GM21619 (cell line): ENCODE data around the gene CDC20B.

ENCODE experiments used
- ATAC-seq: cut with Tn5 transposase; IDR thresholded peaks from one replicate; pipeline ENCODE4 v1.9.1; 2021; ENCODE audit not compliant: unreplicated experiment

The CDC20B gene, protein sequence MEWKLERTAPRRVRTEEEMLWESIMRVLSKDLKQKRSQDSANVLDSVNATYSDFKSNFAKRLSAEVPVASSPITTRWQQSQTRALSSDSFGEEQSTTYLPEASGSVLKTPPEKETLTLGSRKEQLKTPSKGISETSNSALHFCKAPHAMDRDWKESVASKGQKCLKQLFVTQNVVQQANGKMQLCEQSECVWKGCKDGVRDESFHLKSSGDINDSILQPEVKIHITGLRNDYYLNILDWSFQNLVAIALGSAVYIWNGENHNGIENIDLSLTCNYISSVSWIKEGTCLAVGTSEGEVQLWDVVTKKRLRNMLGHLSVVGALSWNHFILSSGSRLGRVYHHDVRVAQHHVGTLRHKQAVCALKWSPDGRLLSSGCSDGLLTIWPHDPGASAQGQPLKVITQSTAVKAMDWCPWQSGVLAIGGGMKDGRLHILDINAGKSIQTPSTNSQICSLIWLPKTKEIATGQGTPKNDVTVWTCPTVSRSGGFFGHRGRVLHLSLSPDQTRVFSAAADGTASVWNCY

DNA sequence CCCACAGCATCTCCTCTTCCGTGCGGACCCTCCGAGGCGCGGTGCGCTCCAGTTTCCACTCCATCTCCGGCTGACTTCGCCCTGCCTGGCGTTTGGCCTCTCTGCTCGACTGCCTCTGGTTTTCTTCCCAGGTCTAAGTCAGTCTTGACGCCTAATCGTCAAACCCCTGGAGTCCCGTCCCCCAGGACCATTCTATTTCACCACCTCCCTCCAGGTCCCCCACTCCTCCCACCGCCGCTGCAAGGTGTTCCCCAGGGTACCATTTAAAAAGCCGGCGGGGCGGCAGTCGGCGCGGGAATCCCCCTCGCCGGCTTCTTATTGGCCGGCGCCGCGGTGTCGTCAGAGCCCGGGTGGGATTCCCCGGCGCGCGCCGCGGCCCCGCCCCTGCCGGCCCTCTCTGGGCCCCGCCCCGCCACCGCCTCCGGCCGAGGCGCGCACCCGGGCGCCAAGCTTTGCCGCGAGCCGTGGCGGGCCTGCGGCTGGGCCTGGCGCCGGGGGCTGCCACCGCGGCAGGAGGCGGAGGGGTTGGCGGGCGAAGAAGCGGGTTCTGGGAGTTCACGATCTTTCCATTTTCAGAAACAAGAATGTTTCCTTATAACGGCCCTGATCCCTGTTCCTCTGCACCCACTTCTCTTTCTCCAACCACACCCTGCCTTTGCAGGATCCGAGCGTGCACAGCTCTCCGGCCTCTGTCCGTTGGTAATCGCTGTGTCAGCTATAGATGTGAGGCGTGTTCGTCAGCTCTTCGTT is at the start of gene CDC20B:
Gene CDC20B, minus strand, starts transcription at position 241 of the 750 bp plus-strand sequence. Its CDS starts 177 bp downstream, at position 64.
- ATAC-seq, result peak; percentile 79

DNA sequence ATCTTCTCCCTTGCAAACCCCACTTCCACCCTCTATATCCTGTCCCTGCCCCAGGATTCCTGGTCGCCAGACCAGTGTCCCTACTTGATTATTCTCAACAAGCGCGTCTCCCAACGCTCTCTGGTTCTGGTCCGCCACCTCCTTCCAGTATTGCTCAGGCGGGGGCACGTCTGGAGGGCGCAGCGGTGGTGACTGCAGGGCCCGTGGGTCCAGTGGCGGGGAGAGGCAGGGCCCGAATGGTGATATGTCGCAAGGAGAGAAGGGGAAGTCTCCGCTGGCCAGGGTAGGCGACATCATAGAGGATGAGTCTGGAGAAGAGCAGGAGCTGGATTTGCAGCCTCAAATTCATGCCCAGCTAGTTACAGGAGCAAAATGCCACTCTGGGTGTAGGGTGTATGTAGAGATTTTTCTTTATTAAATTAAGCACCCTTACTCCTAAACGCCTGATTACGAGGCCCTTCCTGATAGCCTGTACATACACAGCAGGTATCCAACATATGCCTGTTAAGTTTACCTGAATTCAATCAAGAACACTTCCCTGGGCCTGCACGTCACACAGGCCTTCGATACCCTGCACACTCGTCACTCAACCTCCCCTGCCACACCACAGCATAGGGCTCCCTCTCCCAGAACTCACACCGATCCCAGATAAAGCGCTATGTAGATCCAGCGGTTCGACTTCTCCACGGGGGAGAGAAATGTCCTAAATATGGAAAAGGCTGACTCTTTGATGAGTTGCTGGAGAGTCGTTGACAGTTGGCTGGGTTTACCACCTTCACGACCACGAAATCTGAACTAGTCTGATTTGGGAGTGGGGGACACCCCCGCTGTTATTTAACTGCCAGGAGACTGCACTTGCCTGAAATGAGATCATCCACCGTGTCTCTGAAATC is 49.4 kb upstream of the CDC20B start:
- no peak for ATAC-seq

GRCh38 chr5:55220433-55221185 is 47.6 kb upstream of the CDC20B start:
- no peak for ATAC-seq

DNA sequence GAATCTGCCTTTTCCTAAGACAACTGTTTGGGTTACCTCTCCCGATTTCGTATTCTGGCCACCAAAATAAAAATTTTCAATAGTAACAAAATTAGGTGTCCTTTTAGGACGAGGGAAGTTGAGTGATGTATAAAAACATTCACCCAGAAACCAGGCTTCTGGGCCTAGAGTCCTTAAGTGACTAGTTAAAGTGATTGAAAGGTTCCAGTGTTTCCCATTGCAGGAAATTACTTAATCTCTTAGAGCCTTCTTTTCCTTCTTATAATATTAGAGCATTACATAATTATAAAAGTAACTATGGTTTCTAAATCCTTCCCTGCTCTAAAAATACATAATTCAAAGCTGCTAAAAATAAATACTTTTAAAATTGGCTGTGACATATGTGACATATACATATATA is 46.8 kb upstream of the CDC20B start:
- no peak for ATAC-seq

GRCh38 chr5:55218967-55219366 is 46.0 kb upstream of the CDC20B start:
- no peak for ATAC-seq

GRCh38 chr5:55211184-55211874 is 38.4 kb upstream of the CDC20B start:
- no peak for ATAC-seq

DNA sequence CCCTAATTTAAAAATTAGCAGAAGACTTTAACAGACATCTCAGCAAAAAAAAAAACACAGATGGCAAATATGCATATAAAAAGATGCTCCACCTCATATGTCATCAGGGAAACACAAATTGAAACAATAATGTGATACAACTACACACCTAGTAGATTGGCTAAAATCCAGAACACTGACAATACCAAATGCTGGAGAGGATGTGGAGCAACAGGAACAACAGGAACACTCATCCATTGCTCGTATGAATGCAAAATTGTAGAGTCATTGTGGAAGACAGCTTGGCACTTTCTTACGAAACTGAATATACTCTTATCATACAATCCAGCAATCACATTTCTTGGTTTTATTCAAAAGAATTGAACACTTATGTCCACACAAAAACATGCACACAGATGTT is 32.0 kb upstream of the CDC20B start:
- no peak for ATAC-seq

GRCh38 chr5:55191165-55191564 is 18.2 kb upstream of the CDC20B start:
- no peak for ATAC-seq

DNA sequence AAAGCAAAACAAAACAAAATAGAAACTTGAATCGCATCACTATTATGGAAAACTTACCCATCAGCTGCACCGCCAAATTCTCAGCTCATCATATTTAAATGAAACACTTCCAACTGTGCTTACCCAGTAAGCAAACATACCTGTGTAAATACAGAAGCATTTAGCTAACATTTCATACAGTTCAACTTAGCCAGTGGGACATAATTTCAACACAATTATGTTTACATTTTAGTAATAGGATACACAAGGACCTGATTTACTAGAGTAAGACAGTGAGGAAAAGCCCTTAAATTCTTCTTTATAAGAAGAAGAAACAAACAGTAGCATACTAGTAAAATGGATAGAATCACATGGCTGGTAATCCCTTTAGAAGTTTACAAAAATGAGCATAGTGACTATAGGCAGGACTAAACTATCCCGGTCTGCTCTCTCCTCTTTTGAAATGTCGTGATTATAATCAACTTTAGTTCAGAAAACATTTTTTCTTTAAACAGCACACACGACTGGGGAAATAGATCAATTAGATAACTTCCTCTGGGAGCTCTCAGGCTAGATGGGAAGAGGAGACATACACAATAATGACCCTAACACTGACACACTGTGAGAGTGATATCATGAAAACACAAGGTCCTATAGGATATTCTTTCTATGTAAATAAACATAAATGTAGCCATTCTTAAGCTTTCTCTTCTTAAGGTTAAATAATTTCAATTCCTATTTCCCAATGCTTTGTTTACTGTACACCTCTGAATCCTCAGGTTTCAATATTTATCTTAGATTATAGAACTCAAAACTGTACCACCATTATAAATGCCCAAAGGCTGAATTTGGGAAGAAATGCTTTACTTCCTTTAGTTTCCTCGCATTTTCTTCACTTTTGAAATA is 15.9 kb upstream of the CDC20B start:
- no peak for ATAC-seq

DNA sequence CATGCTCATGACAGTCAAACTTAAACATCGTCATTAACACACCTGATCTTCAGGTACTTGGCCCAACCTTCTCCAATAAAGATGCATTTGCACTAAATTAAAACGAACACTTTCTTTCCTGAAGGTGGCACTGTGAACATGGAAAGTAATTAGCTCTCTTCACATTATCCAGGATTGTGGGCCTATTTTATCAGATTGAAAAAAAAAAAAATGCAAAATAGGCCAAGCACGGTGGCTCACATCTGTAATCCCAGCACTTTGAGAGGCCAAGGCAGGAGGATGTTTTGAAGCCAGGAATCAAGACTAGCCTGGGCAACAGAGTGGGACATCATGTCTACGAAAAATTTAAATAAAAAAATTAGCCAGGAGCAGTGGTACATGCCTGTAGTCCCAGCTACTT is 14.4 kb upstream of the CDC20B start:
- no peak for ATAC-seq

- ATAC-seq, result no peak
These were observed 7.0 kb upstream of the CDC20B start for GRCh38 chr5:55180016-55180415.

GRCh38 chr5:55177078-55177477 is 4.1 kb upstream of the CDC20B start:
- no peak for ATAC-seq

DNA sequence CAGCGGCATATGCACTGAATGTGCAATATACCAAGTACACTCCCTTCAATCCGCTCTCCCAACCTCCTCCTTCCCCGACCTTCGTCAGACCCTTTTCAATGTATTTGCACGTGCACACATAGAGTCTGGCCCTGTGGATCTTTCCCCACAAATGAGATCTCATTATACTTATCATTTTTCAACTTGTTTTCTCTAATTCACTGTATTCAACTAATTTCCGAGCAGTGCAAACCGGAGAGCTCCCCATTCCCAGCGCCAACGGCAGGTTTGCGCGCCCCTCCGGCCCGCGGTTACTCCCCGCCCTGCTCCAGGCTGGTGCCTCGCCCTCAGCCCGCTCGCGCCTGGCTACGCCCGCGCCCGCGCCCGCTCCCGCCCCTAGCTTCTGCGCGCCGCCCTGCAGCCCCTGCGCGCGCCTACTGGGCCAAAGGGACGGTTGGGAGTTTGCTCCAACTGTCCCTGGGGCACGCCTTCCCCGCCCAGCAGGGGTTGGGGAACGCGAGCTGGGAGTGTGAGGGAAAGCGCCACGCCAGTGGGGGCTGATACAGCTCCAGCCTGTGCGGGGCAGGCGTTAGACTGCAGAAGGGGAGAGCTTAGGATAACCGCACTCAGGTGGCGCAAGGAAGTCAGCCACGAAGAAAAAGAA is 3.3 kb upstream of the CDC20B start:
- ATAC-seq, result no peak

GRCh38 chr5:55175781-55176175 is 2.8 kb upstream of the CDC20B start:
- ATAC-seq, result no peak

GRCh38 chr5:55173687-55174230 is 782 bp upstream of the CDC20B start:
- ATAC-seq, result peak; percentile 10

DNA sequence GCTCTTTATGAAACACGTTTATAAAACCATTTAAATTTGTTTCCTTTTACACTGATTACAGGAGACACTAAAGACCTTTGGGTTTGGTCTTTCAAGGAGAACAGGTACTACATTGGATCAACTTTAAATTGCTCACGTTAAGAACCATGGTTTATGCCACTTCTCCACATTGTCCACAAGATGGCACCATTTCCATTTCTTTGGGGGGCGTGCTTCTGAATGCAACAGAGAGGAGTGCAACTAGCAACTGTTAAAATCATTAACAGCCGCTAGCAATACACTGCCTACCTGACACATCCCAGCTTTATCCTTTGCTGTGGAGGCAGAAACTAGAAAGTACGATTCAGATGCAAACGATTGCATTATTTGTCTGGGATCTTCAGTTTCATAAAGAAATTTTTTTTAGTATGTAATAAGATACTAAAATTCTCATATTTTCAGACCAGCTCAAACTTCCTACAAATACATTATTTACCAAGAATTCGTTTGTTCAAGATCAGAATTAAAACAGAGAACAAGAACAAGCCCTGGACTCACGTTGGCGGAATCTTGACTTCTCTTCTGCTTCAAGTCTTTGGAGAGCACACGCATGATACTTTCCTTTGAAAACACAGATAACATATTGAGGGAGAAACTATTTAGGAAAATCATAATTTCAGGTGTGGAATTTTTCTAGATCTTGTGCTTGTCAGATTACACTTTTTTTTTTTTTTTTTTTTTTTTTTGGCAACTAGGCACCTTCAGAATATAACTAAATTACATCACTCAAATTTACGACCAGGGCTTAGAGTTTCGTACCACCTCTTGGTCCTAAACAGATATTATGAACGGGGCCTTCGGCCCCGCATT is 702 bp downstream of the CDC20B start:
- peak; percentile 72 for ATAC-seq

- ATAC-seq, result no peak
These were observed 1.5 kb downstream of the CDC20B start for GRCh38 chr5:55171471-55171870.
